Stomach (tissue), 9 donors: ENCODE results near the gene LILRA2. TPM values are rescaled to one million over a fixed set of nuclear protein-coding genes. Genes with fewer than 3 reads are reported as not detected.
"Not testable (repeated sequence)": the region's sequence is repeated elsewhere in the genome, so short reads cannot be mapped to it uniquely, and the experiment has no call there.

Source experiments
- DNase-seq, 2 donors: peaks; one replicate each; pipeline versions ENCODE4 v3.0.0 to v3.0.0-alpha.2; 2013 to 2019
- H3K27ac ChIP-seq, 5 donors: fragments of 200-600 bp in 4 of 5; sonication (generic) in 4 of 5; one replicate each; pipeline ENCODE4 v1.5.1; 2013 to 2019; ENCODE audit warnings: mild to moderate bottlenecking in 1 of 5, moderate library complexity in 1 of 5
- H3K27me3 ChIP-seq, 3 donors: fragments of 200-600 bp; sonication (generic); one replicate each; pipeline ENCODE4 v1.5.1; 2017 to 2019; ENCODE audit warnings: mixed run types in 1 of 3
- H3K36me3 ChIP-seq, 4 donors: fragments of 200-600 bp; sonication (generic); 1 replicate in 3 of 4; 2 replicates in 1 of 4; pipeline ENCODE4 v1.5.1; 2016 to 2019
- H3K4me1 ChIP-seq, 4 donors: fragments of 200-600 bp; sonication (generic); one replicate each; pipeline ENCODE4 v1.5.1; 2016 to 2019
- H3K4me3 ChIP-seq, 4 donors: fragments of 200-600 bp; sonication (generic) in 3 of 4; one replicate each; pipeline ENCODE4 v1.5.1; 2016 to 2019; ENCODE audit warnings: mild to moderate bottlenecking in 1 of 4
- H3K9me3 ChIP-seq, 4 donors: fragments of 200-600 bp; sonication (generic); one replicate each; pipeline ENCODE4 v1.5.1; 2016 to 2019
- EP300 ChIP-seq: sonication (generic); formaldehyde crosslinking; IDR thresholded peaks from one replicate; pipeline ENCODE4 v1.6.1; 2017; ENCODE audit warnings: antibody characterized with exemption
- POLR2A ChIP-seq, 4 donors: fragments of 450-650 bp; IDR thresholded peaks; one replicate each; pipeline ENCODE4 v1.6.1; 2016; ENCODE audit warnings: antibody characterized with exemption in 4 of 4, control low read depth in 2 of 4, mild to moderate bottlenecking in 1 of 4, moderate library complexity in 1 of 4
- POLR2AphosphoS5 ChIP-seq, 3 donors: sonication (generic); formaldehyde crosslinking; IDR thresholded peaks; one replicate each; pipeline ENCODE4 v1.6.1; 2016; ENCODE audit warnings: antibody characterized with exemption in 3 of 3
- WGBS, 5 donors: extraction: QIAGEN DNeasy Blood & Tissue Kit in 3 of 5; methylation state at CpG; one replicate each; pipeline versions ENCODE4 v1.1.5 to v1.1.7; 2013 to 2018; 5-methylcytosine and 5-hydroxymethylcytosine counted together
- intact Hi-C: fragments of 100-400 bp; cut with DNase I; formaldehyde crosslinking; loops from one replicate; pipeline ENCODE4 v1.15.1; 2023; ENCODE audit warnings: low total_unique reads
- polyA plus RNA-seq, 3 donors: library from polyadenylated mRNA; stranded (reverse); fragments of 200-250 nt; gene quantifications; one replicate each; pipeline ENCODE4 v1.2.3, GENCODE V29; 2013
- total RNA-seq, 5 donors: library from RNA; depleted of rRNA; stranded (reverse); fragments of >200 nt; gene quantifications; one replicate each; pipeline versions ENCODE4 v1.1.0 to v1.2.3, GENCODE V29; 2014 to 2016
- TF ChIP-seq, protein P1 (sequence below), 7 experiments: fragments of 450-650 bp in 4 of 7; fragments of 200-600 bp in 3 of 7; sonication (generic) in 3 of 7; IDR thresholded peaks; one replicate each; pipeline ENCODE4 v1.5.1; 2016 to 2019; ENCODE audit warnings: antibody characterized with exemption in 7 of 7, control low read depth in 2 of 7, mild to moderate bottlenecking in 1 of 7
- donor health status: healthy with polysubstance abuse.
- donor health status: Bipolar disorder and iron deficiency.
- donor health status: healthy.

The LILRA2 gene
- total and polyA plus RNA-seq, 8 donors, result 0.20 to 7.8 (median 1.4) TPM; not detected in 2

DNA sequence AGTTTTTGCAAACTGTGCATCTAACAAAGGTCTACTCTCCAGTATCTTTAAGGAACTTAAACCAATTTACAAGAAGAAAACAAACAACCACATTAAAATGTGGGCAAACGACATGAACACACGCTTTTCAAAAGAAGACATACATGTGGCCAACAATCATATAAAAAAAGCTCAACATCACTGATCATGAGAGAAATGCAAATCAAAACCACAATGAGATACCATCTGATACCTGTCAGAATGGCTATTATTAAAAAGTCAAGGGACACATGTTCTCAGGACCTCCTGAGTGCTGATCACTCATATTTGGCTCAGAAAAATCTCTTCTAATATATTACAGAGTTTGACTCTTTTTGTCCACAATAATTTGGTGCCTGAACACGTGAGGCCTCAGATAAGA lies 42.5 kb downstream of the LILRA2 start:
- Histone ChIP-seq H3K27ac (peak overlapping the region in 1 of 5 donors; percentile 47), H3K9me3 (peaks cover 0 to 14% (median 4%) of the 10 kb centered on the region in 4 donors), H3K4me3 (no peak overlapping the region), H3K27me3 (peaks cover 0 to 6% (median 0%) of the 10 kb centered on the region in 3 donors), H3K4me1 (no peaks in the 10 kb centered on the region), H3K36me3 (no peaks in the 10 kb centered on the region)
- no peak for DNase-seq
- intact Hi-C loops, result no loop called here
- no peak for TF ChIP-seq POLR2AphosphoS5 (IDR thresholded peaks at IDR 0.05)
- no peak for TF ChIP-seq EP300
- TF ChIP-seq POLR2A (IDR thresholded peaks at IDR 0.05), result no peak
- TF ChIP-seq, protein P1, sequence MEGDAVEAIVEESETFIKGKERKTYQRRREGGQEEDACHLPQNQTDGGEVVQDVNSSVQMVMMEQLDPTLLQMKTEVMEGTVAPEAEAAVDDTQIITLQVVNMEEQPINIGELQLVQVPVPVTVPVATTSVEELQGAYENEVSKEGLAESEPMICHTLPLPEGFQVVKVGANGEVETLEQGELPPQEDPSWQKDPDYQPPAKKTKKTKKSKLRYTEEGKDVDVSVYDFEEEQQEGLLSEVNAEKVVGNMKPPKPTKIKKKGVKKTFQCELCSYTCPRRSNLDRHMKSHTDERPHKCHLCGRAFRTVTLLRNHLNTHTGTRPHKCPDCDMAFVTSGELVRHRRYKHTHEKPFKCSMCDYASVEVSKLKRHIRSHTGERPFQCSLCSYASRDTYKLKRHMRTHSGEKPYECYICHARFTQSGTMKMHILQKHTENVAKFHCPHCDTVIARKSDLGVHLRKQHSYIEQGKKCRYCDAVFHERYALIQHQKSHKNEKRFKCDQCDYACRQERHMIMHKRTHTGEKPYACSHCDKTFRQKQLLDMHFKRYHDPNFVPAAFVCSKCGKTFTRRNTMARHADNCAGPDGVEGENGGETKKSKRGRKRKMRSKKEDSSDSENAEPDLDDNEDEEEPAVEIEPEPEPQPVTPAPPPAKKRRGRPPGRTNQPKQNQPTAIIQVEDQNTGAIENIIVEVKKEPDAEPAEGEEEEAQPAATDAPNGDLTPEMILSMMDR (IDR thresholded peaks at IDR 0.05), result no peak
- 56 to 67% (median 62%) methylated on average over 3 of the region's 3 CpGs for WGBS, 5 donors

DNA sequence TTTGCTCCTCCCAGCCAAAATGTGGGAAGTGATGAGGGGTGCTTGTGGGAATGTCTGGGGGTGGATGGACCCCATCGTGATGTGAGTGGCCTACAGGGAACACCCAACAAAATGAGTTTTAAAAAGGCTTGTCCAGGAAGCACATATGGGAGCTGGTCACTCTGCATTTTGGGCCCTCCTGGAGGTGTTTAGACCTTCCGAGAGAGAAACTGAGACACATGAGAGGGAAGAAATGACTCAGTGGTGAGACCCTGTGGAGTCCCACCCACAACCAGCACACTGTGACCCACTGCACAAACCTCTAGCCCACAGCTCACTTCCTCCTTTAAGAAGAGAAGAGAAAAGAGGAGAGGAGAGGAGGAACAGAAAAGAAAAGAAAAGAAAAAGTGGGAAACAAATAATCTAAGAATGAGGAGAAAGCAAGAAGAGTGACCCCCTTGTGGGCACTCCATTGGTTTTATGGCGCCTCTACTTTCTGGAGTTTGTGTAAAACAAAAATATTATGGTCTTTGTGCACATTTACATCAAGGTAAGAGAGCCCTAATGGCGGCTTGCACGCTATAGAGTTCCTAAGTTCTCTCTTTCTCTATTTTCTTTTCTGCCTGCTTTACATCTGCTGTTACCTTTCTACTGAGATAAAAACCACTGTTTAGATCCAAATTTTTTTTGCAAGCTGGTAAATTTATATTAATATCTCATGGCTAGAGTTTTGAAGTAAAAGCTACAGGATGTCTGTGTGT lies 43.4 kb downstream of the LILRA2 start:
- H3K27me3 ChIP-seq, result peaks cover 0 to 6% (median 0%) of the 10 kb centered on the region in 3 donors
- no peak for TF ChIP-seq EP300
- TF ChIP-seq, protein P1 (IDR thresholded peaks at IDR 0.05), result no peak
- TF ChIP-seq POLR2AphosphoS5 (IDR thresholded peaks at IDR 0.05), result no peak
- TF ChIP-seq POLR2A (IDR thresholded peaks at IDR 0.05), result no peak
- no peaks in the 10 kb centered on the region for H3K36me3 ChIP-seq
- 49 to 75% (median 58%) methylated on average over 5 of the region's 5 CpGs for WGBS, 5 donors
- intact Hi-C loops, result no loop called here
- peak overlapping the region in 2 of 5 donors; percentile 34 to 47 for H3K27ac ChIP-seq
- H3K9me3 ChIP-seq, result peaks cover 0 to 14% (median 4%) of the 10 kb centered on the region in 4 donors
- DNase-seq, result no peak
- no peak overlapping the region for H3K4me3 ChIP-seq
- no peaks in the 10 kb centered on the region for H3K4me1 ChIP-seq

DNA sequence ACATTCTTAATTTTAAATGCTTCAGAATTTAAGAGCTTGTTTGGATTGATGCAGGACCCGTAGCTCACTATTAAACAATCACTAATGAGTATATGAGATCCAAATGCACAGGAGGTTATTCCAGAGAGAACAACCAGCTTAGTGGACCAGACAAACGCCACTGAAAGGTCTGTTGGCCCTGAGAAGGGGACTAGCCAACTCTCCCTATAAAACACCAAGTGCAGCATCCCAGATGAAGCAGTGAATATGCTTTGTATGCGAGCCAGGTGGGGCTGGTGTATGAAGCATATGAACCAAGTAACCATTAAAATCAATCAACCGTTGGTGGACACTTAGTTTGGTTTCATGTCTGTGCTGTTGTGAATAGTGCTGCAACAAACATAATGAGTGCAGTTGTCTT lies 46.9 kb downstream of the LILRA2 start:
- Histone ChIP-seq H3K36me3 (no peaks in the 10 kb centered on the region), H3K9me3 (peaks cover 0 to 3% (median 1%) of the 10 kb centered on the region in 4 donors), H3K27me3 (peaks cover 0 to 6% (median 0%) of the 10 kb centered on the region in 3 donors), H3K27ac (no peak overlapping the region), H3K4me3 (no peak overlapping the region), H3K4me1 (no peaks in the 10 kb centered on the region)
- TF ChIP-seq POLR2A (IDR thresholded peaks at IDR 0.05), result no peak
- TF ChIP-seq POLR2AphosphoS5 (IDR thresholded peaks at IDR 0.05), result no peak
- TF ChIP-seq, protein P1 (IDR thresholded peaks at IDR 0.05), result no peak
- TF ChIP-seq EP300, result no peak
- intact Hi-C loops, result no loop called here
- WGBS, 5 donors, result 68 to 72% (median 71%) methylated on average over 4 of the region's 4 CpGs
- DNase-seq, result no peak

DNA sequence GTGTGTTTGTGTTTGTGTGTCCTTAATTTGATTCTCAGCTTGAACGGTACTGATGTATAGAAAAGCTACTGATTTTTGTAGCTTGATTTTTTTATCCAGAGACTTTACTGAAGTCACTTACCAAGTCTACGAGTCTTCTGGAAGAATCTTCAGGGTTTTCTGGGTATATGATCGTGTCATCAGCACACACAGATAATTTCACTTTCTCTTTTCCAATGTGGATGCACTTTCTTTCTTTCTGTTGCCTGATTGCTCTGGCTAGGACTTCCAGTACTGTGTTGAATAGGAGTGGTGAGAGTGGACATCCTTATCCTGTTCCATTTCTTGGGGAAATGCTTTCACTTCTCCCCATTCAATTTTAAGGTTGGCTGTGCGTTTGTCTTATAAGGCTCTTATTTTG lies 48.8 kb downstream of the LILRA2 start:
- no peak overlapping the region for H3K4me3 ChIP-seq
- H3K36me3 ChIP-seq, result no peaks in the 10 kb centered on the region
- H3K27me3 ChIP-seq, result peaks cover 0 to 14% (median 0%) of the 10 kb centered on the region in 3 donors
- WGBS, 5 donors, result 53 to 66% (median 60%) methylated on average over 4 of the region's 4 CpGs
- no peak overlapping the region for H3K27ac ChIP-seq
- peaks cover 0 to 9% (median 2%) of the 10 kb centered on the region in 4 donors for H3K9me3 ChIP-seq
- no peak for TF ChIP-seq POLR2AphosphoS5 (IDR thresholded peaks at IDR 0.05)
- intact Hi-C loops, result no loop called here
- no peaks in the 10 kb centered on the region for H3K4me1 ChIP-seq
- no peak for DNase-seq

DNA sequence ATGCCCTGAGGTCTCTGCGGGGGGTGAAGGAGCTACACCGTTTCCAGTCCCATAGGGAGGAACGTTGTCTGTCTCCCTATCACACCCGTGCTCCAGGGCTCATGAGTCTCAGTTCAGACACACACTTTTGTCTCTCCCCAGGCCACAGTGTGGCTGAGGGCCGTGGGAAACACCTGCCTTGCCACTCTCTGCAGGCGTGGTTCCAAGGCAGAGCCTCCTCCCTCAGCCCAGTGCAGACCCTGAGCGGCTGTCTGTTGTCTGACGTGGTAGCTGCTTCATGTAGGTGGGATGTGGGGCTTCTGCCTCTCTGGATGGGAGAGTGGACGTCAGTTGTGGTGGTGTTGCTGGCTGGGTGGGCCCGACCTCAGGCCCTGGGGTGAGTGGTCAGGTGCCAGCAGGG lies 50.6 kb downstream of the LILRA2 start:
- intact Hi-C loops, result not testable (repeated sequence)

DNA sequence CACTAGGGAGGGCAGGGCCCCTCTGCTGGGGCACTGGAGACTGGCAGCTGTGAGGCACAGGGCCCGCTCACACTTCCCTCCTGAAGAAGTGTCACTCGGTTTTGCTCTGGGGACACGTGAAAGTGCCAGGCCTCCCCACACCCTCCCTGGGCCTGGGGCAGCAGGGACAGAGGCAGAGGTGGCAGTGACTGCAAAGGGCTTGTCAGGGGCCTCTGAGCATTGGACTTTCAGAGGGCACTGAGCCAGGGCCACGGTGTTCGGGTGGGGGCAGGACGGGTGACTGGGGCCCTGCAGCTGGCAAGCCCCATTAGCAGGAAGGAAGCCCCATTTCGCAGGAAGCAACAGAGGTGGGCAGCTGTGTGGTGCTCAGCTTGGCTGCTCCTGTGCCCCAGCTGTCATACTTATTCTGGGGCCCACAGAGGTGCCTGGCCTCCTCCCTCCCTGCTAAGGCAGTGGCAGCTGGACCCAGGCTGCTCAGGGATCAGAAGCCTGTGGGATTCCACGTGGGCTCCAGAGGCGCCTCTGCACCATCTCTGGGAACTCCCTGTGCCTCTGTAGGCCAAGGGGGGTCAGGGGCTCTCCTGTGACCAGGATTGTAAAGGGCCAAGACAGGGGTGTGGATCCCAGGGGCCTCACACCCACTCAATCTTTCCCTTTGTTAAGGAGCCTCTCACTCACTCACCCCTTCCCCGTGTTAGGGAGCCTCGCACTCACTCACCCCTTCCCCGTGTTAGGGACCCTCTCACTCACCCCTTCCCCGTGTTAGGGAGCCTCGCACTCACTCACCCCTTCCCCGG lies 51.5 kb downstream of the LILRA2 start:
- H3K9me3 ChIP-seq, H3K4me3 ChIP-seq, intact Hi-C loops, H3K36me3 ChIP-seq, H3K27ac ChIP-seq, H3K4me1 ChIP-seq, DNase-seq: not testable (repeated sequence)
- WGBS, 5 donors, result 64 to 95% (median 77%) methylated on average over 6 to 13 of the region's 15 CpGs
- peaks cover 0 to 25% (median 0%) of the 10 kb centered on the region in 3 donors for H3K27me3 ChIP-seq

More for the DNA sequence above, 50.6 kb downstream of the LILRA2 start:
- peaks cover 0 to 18% (median 0%) of the 10 kb centered on the region in 3 donors for H3K27me3 ChIP-seq
- not testable (repeated sequence) for DNase-seq, H3K9me3 ChIP-seq, H3K27ac ChIP-seq, H3K4me3 ChIP-seq, H3K4me1 ChIP-seq, H3K36me3 ChIP-seq
- 68 to 94% (median 75%) methylated on average over 3 to 10 of the region's 10 CpGs; no CpG with 5 or more reads in 1 of the 5 donors for WGBS, 5 donors
